ENCODE measurements around the gene ACTL10. TPM values are rescaled to one million over a fixed set of nuclear protein-coding genes. Genes with fewer than 3 reads are reported as not detected.

ACTL10 gene
- total and polyA plus RNA-seq, 2 donors from 2014 or later, result 1.7 to 3.0 TPM

- no peak overlapping the region for H3K27ac ChIP-seq (ENCODE audit: low read depth in 2 of 2, low read length in 2 of 2)
- peaks cover 11 to 21% (median 20%) of the 10 kb centered on the region in 3 donors for H3K36me3 ChIP-seq (ENCODE audit: control insufficient read depth in 2 of 3, insufficient read depth in 3 of 3, low read length in 3 of 3)
- no peaks in the 10 kb centered on the region for H3K9me3 ChIP-seq (ENCODE audit: control insufficient read depth in 2 of 3, insufficient read depth in 1 of 3, low read length in 3 of 3)
- H3K27me3 ChIP-seq (ENCODE audit: control insufficient read depth, insufficient read depth, low read length), result no peaks in the 10 kb centered on the region
- FAIRE-seq (no peak), DNase-seq (no peak)
- H3K4me3 ChIP-seq (ENCODE audit: low read length in 3 of 3), result no peak overlapping the region
- no peaks in the 10 kb centered on the region for H3K4me1 ChIP-seq (ENCODE audit: control insufficient read depth in 2 of 3, insufficient read depth in 2 of 3, low read depth in 1 of 3, low read length in 3 of 3)
- no peak overlapping the region for H3K9ac ChIP-seq (ENCODE audit: low read length in 3 of 3)
- TF ChIP-seq CTCF (IDR thresholded peaks at IDR 0.05; ENCODE audit: borderline replicate concordance, extremely low read depth, insufficient read depth), result no peak
- intact Hi-C loops (cut with DNase I), result no loop called here
Observed at GRCh38 chr20:33624399-33624798, 42.3 kb upstream of the ACTL10 start.

GRCh38 chr20:33626190-33626589 is 40.6 kb upstream of the ACTL10 start:
- DNase-seq, result no peak
- no peak overlapping the region for H3K27ac ChIP-seq (ENCODE audit: low read depth in 2 of 2, low read length in 2 of 2)
- FAIRE-seq, result no peak
- intact Hi-C loops (cut with DNase I), result no loop called here
- H3K27me3 ChIP-seq (ENCODE audit: control insufficient read depth, insufficient read depth, low read length), result no peaks in the 10 kb centered on the region
- H3K9me3 ChIP-seq (ENCODE audit: control insufficient read depth in 2 of 3, insufficient read depth in 1 of 3, low read length in 3 of 3), result no peaks in the 10 kb centered on the region
- H3K36me3 ChIP-seq (ENCODE audit: control insufficient read depth in 2 of 3, insufficient read depth in 3 of 3, low read length in 3 of 3), result peaks cover 11 to 28% (median 25%) of the 10 kb centered on the region in 3 donors
- H3K4me3 ChIP-seq (ENCODE audit: low read length in 3 of 3), result no peak overlapping the region
- no peak for TF ChIP-seq CTCF (IDR thresholded peaks at IDR 0.05; ENCODE audit: borderline replicate concordance, extremely low read depth, insufficient read depth)
- H3K4me1 ChIP-seq (ENCODE audit: control insufficient read depth in 2 of 3, insufficient read depth in 2 of 3, low read depth in 1 of 3, low read length in 3 of 3), result no peaks in the 10 kb centered on the region
- no peak overlapping the region for H3K9ac ChIP-seq (ENCODE audit: low read length in 3 of 3)

DNA sequence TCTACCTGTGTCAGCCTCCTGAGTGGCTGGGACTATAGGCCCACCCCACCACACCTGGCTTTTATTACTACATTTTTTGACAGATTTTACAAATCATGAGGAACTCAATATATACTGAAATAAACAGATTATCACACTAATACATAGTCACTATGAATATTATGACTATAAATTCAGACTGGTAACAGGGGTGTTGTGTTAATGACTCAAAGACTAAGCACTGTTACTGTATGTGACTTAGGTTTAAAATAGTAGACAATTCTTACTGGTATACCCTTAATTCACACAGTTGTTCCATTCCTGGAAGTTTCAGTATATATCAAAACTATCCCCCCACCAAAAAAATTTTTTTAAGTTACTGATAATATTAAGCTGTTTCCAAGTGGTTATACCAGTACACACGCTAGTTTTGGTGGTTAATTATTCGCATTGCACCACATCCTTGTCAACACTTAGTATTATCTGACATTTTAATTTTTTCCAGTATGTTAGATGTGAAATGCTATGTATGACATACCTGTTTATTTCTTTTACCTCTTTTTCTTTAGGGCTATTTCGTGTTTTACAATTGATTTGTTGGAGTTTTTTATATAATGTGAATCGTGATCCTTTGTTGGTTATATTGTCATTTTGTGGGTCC is 39.0 kb upstream of the ACTL10 start:
- intact Hi-C loops (cut with DNase I), result no loop called here
- H3K4me3 ChIP-seq (ENCODE audit: low read length in 3 of 3), result no peak overlapping the region
- H3K9ac ChIP-seq (ENCODE audit: low read length in 3 of 3), result no peak overlapping the region
- H3K4me1 ChIP-seq (ENCODE audit: control insufficient read depth in 2 of 3, insufficient read depth in 2 of 3, low read depth in 1 of 3, low read length in 3 of 3), result no peaks in the 10 kb centered on the region
- DNase-seq (no peak), FAIRE-seq (no peak)
- TF ChIP-seq CTCF (IDR thresholded peaks at IDR 0.05; ENCODE audit: borderline replicate concordance, extremely low read depth, insufficient read depth), result no peak
- no peaks in the 10 kb centered on the region for H3K9me3 ChIP-seq (ENCODE audit: control insufficient read depth in 2 of 3, insufficient read depth in 1 of 3, low read length in 3 of 3)
- H3K27me3 ChIP-seq (ENCODE audit: control insufficient read depth, insufficient read depth, low read length), result no peaks in the 10 kb centered on the region
- peaks cover 11 to 32% (median 25%) of the 10 kb centered on the region in 3 donors for H3K36me3 ChIP-seq (ENCODE audit: control insufficient read depth in 2 of 3, insufficient read depth in 3 of 3, low read length in 3 of 3)
- no peak overlapping the region for H3K27ac ChIP-seq (ENCODE audit: low read depth in 2 of 2, low read length in 2 of 2)

- no peaks in the 10 kb centered on the region for H3K4me1 ChIP-seq (ENCODE audit: control insufficient read depth in 2 of 3, insufficient read depth in 2 of 3, low read depth in 1 of 3, low read length in 3 of 3)
- TF ChIP-seq CTCF (IDR thresholded peaks at IDR 0.05; ENCODE audit: borderline replicate concordance, extremely low read depth, insufficient read depth), result no peak
- FAIRE-seq (no peak), DNase-seq (no peak)
- intact Hi-C loops (cut with DNase I), result no loop called here
- no peaks in the 10 kb centered on the region for H3K27me3 ChIP-seq (ENCODE audit: control insufficient read depth, insufficient read depth, low read length)
- no peak overlapping the region for H3K27ac ChIP-seq (ENCODE audit: low read depth in 2 of 2, low read length in 2 of 2)
- H3K9ac ChIP-seq (ENCODE audit: low read length in 3 of 3), result no peak overlapping the region
- H3K9me3 ChIP-seq (ENCODE audit: control insufficient read depth in 2 of 3, insufficient read depth in 1 of 3, low read length in 3 of 3), result no peaks in the 10 kb centered on the region
- peaks cover 9 to 32% (median 25%) of the 10 kb centered on the region in 3 donors for H3K36me3 ChIP-seq (ENCODE audit: control insufficient read depth in 2 of 3, insufficient read depth in 3 of 3, low read length in 3 of 3)
- H3K4me3 ChIP-seq (ENCODE audit: low read length in 3 of 3), result no peak overlapping the region
Observed at GRCh38 chr20:33629533-33629932, 37.2 kb upstream of the ACTL10 start.

Data from kidney (tissue), 14 donors.